ENCODE measurements around the gene DEFB132. TPM values are rescaled to one million over a fixed set of nuclear protein-coding genes. Genes with fewer than 3 reads are reported as not detected.

DEFB132 gene
- total and polyA plus RNA-seq, 4 donors, result 0.08 TPM; not detected in 2

DNA sequence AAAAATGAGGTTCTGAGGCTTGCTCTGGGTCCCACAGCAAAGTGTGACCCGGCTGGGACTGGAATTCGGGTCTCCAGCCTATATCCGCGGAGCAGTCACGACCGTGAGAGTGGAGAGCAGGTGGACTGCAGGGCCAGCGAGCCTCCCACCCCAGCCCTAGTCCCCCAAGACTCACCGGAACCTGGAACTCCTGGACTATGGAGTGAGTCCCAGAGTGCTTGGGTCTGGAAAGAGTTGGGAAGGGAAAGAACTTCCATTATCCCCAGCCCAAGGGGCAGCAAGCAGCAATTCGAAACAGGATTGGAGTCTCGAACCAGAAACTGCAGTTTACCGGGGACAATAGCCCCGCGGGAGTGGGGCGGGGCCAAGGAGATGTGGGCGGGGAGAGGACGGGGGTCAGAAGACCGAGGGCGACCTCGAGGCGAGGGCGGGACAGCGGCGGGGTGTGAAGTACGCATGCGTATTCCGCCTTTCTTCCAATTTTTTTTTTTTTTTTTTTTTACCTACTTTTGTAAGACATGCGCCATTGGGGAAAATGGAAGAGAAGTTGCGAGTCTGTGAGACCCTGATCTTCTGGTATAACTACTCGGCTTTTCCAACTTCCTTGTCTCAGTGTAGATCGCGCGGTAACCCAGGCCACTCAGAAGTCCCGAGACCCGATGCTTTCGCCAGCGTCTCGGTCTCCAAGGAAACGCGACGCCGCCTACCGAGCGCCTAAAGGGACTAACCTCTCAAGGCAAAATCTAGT, 32.7 kb downstream of the DEFB132 start, which contains the start of gene C20orf96 (continued):
- TF ChIP-seq, protein P1, sequence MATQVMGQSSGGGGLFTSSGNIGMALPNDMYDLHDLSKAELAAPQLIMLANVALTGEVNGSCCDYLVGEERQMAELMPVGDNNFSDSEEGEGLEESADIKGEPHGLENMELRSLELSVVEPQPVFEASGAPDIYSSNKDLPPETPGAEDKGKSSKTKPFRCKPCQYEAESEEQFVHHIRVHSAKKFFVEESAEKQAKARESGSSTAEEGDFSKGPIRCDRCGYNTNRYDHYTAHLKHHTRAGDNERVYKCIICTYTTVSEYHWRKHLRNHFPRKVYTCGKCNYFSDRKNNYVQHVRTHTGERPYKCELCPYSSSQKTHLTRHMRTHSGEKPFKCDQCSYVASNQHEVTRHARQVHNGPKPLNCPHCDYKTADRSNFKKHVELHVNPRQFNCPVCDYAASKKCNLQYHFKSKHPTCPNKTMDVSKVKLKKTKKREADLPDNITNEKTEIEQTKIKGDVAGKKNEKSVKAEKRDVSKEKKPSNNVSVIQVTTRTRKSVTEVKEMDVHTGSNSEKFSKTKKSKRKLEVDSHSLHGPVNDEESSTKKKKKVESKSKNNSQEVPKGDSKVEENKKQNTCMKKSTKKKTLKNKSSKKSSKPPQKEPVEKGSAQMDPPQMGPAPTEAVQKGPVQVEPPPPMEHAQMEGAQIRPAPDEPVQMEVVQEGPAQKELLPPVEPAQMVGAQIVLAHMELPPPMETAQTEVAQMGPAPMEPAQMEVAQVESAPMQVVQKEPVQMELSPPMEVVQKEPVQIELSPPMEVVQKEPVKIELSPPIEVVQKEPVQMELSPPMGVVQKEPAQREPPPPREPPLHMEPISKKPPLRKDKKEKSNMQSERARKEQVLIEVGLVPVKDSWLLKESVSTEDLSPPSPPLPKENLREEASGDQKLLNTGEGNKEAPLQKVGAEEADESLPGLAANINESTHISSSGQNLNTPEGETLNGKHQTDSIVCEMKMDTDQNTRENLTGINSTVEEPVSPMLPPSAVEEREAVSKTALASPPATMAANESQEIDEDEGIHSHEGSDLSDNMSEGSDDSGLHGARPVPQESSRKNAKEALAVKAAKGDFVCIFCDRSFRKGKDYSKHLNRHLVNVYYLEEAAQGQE (IDR thresholded peaks at IDR 0.05), result peak; percentile 33
- peak; percentile 52 for TF ChIP-seq YY1 (IDR thresholded peaks at IDR 0.05)
- TF ChIP-seq HNF4A (conservative IDR thresholded peaks at IDR 0.05), result peak; percentile 31 to 62
- TF ChIP-seq, protein P2, sequence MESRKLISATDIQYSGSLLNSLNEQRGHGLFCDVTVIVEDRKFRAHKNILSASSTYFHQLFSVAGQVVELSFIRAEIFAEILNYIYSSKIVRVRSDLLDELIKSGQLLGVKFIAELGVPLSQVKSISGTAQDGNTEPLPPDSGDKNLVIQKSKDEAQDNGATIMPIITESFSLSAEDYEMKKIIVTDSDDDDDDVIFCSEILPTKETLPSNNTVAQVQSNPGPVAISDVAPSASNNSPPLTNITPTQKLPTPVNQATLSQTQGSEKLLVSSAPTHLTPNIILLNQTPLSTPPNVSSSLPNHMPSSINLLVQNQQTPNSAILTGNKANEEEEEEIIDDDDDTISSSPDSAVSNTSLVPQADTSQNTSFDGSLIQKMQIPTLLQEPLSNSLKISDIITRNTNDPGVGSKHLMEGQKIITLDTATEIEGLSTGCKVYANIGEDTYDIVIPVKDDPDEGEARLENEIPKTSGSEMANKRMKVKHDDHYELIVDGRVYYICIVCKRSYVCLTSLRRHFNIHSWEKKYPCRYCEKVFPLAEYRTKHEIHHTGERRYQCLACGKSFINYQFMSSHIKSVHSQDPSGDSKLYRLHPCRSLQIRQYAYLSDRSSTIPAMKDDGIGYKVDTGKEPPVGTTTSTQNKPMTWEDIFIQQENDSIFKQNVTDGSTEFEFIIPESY (IDR thresholded peaks at IDR 0.05), result peak; percentile 89

DNA sequence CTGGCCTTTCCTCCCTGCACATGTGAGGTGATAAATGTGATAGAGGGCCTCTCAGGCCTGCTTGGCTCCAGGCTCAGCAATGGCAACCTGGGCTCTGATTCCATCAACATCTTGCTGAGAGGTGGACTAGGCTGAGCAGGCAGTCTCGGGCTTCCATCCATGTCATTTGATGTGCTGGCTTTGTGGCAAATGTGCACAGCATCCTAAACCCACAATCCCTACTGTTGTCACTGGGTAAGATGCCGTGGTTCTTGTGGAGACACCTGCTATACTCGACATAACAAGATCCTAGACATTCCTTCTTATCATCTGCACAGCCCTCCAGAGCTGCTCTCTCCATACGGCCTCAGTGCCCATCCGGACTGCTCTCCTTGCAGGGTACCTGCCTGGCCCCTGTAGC, 37.1 kb downstream of the DEFB132 start:
- DNase-seq (ENCODE audit: low spot score), result no peak
- TF ChIP-seq, protein P3, sequence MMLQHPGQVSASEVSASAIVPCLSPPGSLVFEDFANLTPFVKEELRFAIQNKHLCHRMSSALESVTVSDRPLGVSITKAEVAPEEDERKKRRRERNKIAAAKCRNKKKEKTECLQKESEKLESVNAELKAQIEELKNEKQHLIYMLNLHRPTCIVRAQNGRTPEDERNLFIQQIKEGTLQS (IDR thresholded peaks at IDR 0.05), result no peak
- TF ChIP-seq, protein P2 (IDR thresholded peaks at IDR 0.05), result no peak
- TF ChIP-seq RAD21 (IDR thresholded peaks at IDR 0.05), result no peak
- TF ChIP-seq, protein P1 (IDR thresholded peaks at IDR 0.05), result no peak
- TF ChIP-seq, protein P4, sequence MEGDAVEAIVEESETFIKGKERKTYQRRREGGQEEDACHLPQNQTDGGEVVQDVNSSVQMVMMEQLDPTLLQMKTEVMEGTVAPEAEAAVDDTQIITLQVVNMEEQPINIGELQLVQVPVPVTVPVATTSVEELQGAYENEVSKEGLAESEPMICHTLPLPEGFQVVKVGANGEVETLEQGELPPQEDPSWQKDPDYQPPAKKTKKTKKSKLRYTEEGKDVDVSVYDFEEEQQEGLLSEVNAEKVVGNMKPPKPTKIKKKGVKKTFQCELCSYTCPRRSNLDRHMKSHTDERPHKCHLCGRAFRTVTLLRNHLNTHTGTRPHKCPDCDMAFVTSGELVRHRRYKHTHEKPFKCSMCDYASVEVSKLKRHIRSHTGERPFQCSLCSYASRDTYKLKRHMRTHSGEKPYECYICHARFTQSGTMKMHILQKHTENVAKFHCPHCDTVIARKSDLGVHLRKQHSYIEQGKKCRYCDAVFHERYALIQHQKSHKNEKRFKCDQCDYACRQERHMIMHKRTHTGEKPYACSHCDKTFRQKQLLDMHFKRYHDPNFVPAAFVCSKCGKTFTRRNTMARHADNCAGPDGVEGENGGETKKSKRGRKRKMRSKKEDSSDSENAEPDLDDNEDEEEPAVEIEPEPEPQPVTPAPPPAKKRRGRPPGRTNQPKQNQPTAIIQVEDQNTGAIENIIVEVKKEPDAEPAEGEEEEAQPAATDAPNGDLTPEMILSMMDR (IDR thresholded peaks at IDR 0.05; ENCODE audit: low read depth, low read length, missing input control), result no peak
- TF ChIP-seq HNF4G (IDR thresholded peaks at IDR 0.05), result no peak
- TF ChIP-seq, protein P5, sequence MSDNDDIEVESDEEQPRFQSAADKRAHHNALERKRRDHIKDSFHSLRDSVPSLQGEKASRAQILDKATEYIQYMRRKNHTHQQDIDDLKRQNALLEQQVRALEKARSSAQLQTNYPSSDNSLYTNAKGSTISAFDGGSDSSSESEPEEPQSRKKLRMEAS (IDR thresholded peaks at IDR 0.05), result no peak
- TF ChIP-seq TAF1 (conservative IDR thresholded peaks at IDR 0.05), result no peak
- TF ChIP-seq RXRA (IDR thresholded peaks at IDR 0.05), result no peak
- no peak for TF ChIP-seq SP1 (IDR thresholded peaks at IDR 0.05)
- no peak for TF ChIP-seq HNF4A (conservative IDR thresholded peaks at IDR 0.05)
- no peak for TF ChIP-seq NR2F2 (IDR thresholded peaks at IDR 0.05)
- WGBS, result 93% methylated on average over 5 of the region's 5 CpGs
- Histone ChIP-seq H3K9ac (ENCODE audit: low read depth in 1 of 2, low read length in 2 of 2) (no peak overlapping the region), H3K27ac (ENCODE audit: low read depth in 1 of 2, low read length in 2 of 2) (no peak overlapping the region), H3K9me3 (ENCODE audit: control insufficient read depth in 4 of 4, low read length in 3 of 4) (no peaks in the 10 kb centered on the region), H3K4me3 (ENCODE audit: low read depth in 1 of 3, low read length in 3 of 3) (no peak overlapping the region), H3K27me3 (ENCODE audit: control insufficient read depth in 4 of 4, insufficient read depth in 4 of 4, low read length in 3 of 4) (no peaks in the 10 kb centered on the region), H3K36me3 (ENCODE audit: control insufficient read depth in 4 of 4, insufficient read depth in 3 of 4, low read depth in 1 of 4, low read length in 3 of 4) (no peaks in the 10 kb centered on the region), H3K4me1 (ENCODE audit: control insufficient read depth in 4 of 4, insufficient read depth in 4 of 4, low read length in 3 of 4) (peaks cover 0 to 36% (median 27%) of the 10 kb centered on the region in 4 donors)
